GDM1 (cell line): ENCODE data around the gene RETN.
"Not testable (repeated sequence)": the region's sequence is repeated elsewhere in the genome, so short reads cannot be mapped to it uniquely, and the experiment has no call there.

Experiments used
- DNase-seq: peaks from one replicate; lab custom pipeline; 2025; lab: John Stamatoyannopoulos, UW

RETN gene

DNA sequence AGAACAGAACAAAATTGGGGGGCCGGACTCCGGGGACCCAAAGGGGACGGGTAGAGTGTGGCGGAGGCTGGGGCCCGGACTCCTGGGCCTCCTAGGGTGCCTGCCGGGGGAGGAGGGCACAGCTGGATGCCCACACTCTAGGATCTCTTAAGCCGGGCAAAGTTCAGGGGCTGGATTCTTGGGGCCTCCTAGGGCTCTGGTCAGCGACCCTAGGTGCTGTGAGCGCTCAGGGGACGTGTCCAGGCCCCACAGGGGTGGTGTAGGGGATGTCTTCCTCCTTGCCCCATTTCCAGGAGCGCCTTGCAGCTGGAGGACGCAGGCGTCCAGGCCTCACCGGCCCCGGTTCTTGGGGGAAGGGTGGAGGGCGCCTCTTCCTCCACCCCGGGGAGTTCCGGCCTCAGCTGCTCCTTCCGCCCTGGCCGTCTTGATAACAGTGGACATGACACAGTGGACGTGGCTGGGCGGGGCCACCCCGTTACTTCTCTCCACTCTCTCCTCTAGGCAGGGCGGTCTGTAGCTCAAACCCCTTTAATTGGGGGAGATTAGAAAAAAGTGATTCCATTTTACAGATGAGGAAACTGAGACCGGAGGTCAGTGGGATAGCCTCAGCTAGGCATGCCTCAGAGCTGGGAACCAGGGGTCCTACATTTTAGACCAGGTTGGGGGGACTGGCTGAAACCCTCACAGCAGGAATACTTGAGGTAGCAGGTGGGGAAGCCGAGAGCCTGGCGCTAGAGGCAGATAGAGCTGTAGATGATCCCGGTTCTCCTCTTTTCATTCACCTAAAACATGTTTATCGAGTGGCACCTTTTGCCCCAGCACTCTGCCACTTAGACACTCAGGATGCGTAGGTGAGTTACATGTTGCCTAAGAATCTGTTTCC is 31.2 kb upstream of the RETN start:
- DNase-seq = no peak

DNA sequence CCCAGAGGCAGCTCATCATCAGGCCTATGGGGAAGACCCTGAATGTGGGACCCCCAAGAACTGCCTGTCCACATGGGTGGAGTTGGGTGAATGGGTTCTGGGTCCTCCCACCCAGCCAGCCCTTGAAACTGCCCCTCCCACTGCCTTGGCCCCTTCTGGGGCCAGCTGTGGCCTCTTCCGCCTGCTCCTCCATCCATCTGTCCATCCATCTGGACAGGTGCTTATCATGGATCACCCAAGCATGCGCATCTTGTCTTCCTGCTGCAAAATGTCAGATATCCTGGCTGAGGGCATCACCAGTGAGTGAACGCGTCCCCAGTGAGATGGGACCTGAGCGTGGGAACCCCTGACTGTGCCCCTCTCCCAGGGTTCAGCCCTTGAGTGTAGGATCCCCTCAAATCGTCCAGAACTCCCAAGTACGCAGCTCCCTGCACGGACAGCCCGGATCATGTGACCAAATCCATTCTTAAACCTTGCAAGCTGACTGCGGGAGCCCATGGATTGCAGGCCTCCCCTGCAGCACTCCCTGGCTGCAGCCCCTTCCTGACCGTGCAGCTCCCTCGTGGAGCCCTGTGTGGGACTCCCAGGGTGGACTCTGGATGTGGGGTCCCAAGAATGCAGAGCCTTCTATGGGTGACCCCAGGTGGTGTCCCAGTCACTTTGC is 29.9 kb upstream of the RETN start:
- DNase-seq = no peak

DNA sequence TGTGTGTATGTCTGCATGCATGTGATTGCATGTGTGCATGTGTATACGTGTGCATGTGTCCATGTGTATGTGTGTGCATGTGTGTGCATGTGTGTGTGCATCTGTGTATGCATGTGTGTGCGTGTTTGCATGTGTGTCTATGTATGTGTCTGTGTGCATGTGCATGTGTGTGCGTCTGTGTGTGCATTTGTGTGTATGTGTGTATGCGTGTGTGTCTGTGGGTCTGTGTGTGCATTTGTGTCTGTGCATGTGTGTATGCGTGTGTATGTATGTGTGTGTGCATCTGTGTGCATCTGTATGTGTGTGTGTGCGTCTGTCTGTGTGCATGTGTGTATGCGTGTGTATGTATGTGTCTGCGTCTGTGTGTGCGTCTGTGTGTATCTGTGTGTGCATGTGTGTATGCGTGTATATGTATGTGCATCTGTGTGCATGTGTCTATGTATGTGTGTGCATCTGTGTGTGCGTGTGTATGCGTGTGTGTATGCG is 28.9 kb upstream of the RETN start:
- DNase-seq = no peak

GRCh38 chr19:7640803-7641202 is 28.0 kb upstream of the RETN start:
- DNase-seq = no peak

DNA sequence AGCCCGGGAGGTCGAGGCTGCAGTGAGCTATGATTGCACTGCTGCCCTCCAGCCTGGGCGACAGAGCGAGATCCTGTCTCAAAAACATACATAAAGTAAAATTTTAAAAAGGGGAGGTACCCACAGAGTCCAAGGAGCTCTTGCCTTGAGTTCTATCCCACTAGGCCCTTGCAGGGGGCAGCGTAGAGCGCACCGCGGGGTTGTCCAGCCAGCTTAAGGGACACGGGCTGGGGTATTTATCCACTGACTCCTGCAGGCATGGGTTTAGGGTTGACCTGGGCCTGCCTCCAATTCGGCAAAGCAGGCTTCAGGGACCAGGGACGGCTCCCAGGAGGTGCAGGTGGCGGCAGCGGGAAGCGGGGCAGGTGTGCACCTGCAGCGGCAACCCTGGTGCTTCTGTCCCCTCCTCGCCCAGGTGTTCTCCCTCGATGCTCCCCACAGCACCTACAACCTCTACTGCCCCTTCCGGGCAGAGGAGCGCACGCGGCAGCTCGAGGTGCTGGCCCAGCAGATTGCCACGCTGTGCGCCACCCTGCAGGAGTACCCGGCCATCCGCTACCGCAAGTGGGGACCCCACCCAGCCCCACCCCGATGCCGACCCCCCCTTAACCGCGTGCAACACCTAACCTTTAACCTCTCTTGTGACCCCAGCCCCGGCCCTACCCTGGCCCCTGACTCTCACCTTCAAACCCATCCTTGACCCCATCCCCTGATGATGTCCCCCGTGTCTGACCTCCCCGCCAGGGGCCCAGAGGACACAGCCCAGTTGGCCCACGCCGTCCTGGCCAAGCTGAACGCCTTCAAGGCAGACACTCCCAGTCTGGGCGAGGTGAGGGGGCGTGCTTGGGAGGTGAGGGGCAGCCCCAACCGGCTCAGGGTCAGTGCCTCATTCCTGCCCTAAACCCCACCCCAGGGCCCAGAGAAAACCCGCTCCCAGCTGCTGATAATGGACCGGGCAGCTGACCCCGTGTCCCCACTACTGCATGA is 27.3 kb upstream of the RETN start:
- DNase-seq = no peak

DNA sequence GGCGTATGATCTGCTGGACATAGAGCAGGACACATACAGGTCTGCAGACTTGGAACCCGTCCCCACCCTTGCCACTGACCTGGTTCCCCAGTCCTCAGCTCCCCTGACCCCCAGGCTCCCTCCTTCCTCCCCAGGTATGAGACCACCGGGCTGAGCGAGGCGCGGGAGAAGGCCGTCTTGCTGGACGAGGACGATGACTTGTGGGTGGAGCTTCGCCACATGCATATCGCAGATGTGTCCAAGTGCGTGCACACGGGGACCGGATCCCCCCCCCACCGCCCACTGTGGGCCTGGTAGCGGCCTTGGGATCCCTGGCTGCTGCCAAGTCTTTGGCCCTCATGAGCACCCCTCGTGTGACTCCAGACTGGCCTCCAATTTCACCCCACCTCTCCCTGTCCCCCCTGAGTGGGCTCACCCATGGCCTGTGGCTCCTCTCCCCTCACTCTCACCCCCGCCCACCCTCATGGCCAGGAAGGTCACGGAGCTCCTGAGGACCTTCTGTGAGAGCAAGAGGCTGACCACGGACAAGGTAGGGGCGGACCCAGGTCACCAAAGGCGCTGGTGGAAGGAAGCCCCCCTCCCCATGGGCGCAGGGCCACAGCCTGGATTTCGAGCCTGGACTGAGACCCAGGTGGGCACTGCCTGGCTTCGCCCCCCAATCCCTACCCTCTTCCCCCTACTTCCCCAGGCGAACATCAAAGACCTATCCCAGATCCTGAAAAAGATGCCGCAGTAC is 26.4 kb upstream of the RETN start:
- DNase-seq = no peak

GRCh38 chr19:7643031-7643415 is 25.8 kb upstream of the RETN start:
- no peak for DNase-seq

DNA sequence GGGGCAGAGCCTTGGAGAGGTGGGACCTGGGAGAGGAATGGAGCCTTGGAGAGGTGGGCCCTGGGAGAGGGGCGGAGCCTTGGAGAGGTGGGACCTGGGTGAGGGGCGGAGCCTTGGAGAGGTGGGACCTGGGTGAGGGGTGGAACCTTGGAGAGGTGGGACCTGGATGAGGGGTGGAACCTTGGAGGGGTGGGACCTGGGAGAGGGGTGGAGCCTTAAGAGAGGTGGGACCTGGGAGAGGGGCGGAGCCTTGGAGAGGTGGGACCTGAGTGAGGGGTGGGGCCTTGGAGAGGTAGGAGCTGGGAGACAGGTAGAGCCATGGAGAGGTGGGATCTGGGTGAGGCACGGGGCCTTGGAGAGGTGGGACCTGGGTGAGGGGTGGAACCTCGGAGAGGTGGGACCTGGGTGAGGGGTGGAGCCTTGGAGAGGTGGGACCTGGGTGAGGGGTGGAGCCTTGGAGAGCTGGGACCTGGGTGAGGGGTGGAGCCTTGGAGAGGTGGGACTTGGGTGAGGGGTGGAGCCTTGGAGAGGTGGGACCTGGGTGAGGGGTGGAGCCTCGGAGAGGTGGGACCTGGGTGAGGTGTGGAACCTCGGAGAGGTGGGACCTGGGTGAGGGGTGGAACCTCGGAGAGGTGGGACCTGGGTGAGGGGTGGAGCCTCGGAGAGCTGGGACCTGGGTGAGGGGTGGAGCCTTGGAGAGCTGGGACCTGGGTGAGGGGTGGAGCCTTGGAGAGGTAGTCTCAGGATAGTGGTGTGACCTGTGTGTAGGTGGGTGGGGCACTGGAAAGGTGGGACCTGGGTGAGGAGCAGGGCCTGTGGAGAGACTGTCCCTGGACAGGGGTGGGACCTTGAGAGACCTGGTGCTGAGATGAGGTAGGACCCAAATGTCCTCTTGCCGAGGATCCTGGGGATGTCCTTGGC is 25.0 kb upstream of the RETN start:
- not testable (repeated sequence) for DNase-seq

DNA sequence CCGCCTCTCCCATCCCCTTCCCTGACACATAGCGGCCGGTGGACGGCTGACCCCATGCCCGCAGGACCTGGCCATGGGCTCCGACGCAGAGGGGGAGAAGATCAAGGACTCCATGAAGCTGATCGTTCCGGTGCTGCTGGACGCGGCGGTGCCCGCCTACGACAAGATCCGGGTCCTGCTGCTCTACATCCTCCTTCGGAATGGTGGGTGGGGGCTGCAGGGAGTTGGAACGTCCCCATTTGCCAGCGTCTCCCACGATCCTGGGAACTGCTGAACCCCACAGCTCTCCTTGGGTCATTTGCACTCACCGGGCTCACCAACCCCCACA is 24.3 kb upstream of the RETN start:
- DNase-seq = no peak

DNA sequence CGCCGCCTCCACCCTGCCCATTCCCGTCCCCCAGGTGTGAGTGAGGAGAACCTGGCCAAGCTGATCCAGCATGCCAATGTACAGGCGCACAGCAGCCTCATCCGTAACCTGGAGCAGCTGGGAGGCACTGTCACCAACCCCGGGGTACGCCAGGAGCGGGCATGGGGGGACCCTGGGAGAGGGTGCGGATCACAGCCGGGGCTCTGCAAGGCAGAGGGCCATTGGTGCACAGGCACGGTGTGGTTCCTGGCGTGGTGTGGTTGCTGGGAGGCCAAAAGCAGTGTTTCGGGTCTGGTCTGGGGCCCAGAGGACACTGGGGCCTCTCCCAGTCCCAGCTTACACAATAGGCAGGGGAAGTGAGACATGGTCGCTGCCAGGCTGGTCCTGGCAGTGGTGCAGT is 23.7 kb upstream of the RETN start:
- no peak for DNase-seq

DNA sequence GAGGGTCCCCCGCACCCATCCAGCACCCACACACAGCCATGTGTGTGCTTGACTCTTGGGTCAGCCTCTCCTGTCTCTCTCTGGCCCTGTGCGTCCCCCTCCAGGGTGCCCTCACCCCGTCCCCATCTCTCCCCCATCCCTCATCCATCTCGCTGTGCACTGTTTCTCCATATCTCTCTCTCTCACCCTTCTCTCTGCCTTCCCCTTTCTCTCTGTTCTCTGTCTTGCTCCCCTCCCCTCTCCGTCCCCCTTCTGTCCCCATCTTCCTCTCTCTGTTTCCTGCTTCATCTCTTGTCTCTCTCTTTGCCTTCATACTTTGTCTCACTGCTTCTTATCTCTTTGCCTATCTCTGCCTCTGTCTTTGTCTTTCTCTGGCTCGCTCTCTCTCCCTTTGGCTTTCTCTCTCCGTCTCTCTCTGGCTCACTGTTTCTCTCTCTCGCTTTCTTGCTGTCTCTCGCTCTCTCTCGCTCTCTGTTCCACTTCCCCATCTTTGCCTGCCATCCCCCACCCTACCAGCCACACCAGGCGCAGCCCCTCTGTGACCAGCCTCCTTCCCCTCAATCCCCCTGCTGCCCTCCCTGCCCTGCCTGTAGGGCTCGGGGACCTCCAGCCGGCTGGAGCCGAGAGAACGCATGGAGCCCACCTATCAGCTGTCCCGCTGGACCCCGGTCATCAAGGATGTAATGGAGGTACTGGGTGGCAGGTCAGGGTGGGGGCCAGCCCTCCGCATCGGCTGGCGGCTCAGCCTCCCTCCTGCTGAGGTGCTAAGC is 23.0 kb upstream of the RETN start:
- DNase-seq = no peak

- no peak for DNase-seq
These were observed 22.5 kb upstream of the RETN start for GRCh38 chr19:7646426-7646700.

DNA sequence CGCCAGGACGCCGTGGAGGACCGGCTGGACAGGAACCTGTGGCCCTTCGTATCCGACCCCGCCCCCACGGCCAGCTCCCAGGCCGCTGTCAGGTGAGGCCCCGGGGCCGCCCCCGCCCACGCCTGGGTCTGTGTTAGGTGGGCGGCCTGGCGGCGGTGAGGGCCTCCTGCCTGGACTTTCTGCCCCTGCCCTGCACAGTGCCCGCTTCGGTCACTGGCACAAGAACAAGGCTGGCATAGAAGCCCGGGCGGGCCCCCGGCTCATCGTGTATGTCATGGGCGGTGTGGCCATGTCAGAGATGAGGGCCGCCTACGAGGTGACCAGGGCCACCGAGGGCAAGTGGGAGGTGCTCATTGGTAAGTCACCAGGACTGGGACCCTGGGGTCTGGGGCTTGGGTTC is 21.7 kb upstream of the RETN start:
- no peak for DNase-seq

DNA sequence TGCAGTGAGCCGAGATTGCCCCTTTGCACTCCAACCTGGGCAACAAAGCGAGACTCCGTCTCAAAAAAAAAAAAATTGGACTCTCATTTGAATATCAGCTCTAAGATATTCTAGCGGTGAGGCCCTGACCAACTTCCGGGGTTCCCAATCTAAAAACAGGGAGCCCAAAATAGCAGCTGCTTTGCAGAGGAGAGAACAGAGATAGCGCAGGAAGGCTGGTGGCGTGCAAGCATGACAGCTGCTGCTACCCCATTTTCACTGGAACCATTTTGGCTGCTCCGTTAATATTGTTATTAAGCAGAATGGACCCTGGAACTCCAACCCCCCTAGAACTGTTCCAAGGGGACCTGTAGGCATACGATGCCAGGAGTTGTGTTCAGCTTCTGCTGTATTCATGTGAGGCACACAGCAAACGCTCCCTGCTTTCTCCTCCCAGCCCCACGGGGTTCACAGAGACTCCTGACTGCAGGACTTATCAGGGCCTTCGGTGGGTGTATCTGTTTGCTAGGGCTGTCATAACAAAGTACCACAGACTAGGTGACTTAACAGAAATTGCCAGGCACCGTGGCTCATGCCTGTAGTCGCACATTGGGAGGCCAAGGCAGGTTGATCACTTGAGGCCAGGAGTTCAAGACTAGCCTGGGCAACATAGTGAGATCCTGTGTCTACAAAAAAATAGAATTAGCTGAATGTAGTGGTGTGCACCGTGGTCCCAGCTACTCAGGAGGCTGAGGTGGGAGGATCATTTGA is 20.4 kb upstream of the RETN start:
- no peak for DNase-seq

- no peak for DNase-seq
These were observed 18.7 kb upstream of the RETN start for GRCh38 chr19:7650148-7650547.

- DNase-seq = peak; percentile 64
These were observed 16.7 kb upstream of the RETN start for GRCh38 chr19:7652061-7652641.

- no peak for DNase-seq
These were observed 14.4 kb upstream of the RETN start for GRCh38 chr19:7654401-7654800.

DNA sequence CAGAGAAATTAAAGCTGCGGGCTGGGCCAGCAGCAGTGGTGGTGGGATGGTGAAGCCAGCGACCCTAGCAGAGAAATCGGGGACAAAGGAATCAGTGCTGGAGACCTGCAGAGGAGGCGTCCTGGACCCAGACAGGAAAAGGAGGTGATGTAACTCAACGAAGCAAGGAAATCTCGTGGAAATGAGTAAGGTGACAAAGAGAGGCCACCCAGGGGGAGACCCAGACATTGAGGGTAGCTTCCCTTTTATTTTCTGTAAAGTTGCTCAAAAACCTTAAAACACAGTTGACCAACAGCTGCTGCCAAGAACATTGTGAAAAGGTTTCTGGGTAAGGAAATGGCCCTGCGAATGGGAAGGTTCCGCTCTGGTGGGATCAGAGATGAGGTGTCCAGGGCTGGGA is 13.3 kb upstream of the RETN start:
- no peak for DNase-seq
